Right ventricle myocardium inferior (tissue), 1 donor: ENCODE measurements around the gene BCL2L13. TPM values are rescaled to one million over a fixed set of nuclear protein-coding genes. Genes with fewer than 3 reads are reported as not detected.

Source experiments
- ATAC-seq: fragments of 200-7000 bp; cut with Tn5 transposase; one replicate; pipeline ENCODE4 v1.9.1; 2020; ENCODE audit warnings: mild to moderate bottlenecking, moderate library complexity
- DNase-seq: peaks from one replicate; pipeline ENCODE4 v3.0.0; 2021; ENCODE audit errors: missing footprints
- intact Hi-C: fragments of 100-400 bp; cut with DNase I; formaldehyde crosslinking; loops from one replicate; pipeline ENCODE4 v1.11.0; 2022
- long read RNA-seq: library from polyadenylated mRNA; unstranded; transcript quantifications from one replicate; pipeline ENCODE4 v2.0.0, GENCODE V29; 2021
- total RNA-seq: library from RNA; stranded (reverse); fragmentation: NEBNext Ultra II Directional; extraction: Animal tissue kit (Norgen Biotek cat#: 25700); gene quantifications from one replicate; pipeline ENCODE4 v1.2.1, GENCODE V29; 2021
- donor health status: DM: no; HTN: yes; CAD: no; lungs with severe emphysema.

Gene BCL2L13
- total RNA-seq: 95.9 TPM
- long read RNA-seq, full-length matches to known transcripts: 32 of 47 reads
- long read RNA-seq, partial matches to known transcripts: 12 of 47 reads
- long read RNA-seq, other reads (novel, unspliced or antisense): 3 of 47 reads

- ATAC-seq (peak; percentile 98), DNase-seq (peak; percentile 97)
- intact Hi-C loops: loop anchor here (2.0 to 10.0 kb wide), 3 partner anchors 68 to 464 kb away; partner anchors contain the start of gene SLC25A18
Observed at GRCh38 chr22:17638432-17639246, at the start of gene BCL2L13. Gene BCL2L13 (plus strand): TSS chr22:17638757. CDS start chr22:17655712, 16,955 bp downstream.

- DNase-seq (no peak), ATAC-seq (no peak)
- intact Hi-C loops: no loop called here
Observed at GRCh38 chr22:17589810-17590375, 48.7 kb upstream of the BCL2L13 start.

GRCh38 chr22:17590586-17590985, 48.0 kb upstream of the BCL2L13 start:
- DNase-seq (no peak), ATAC-seq (no peak)
- intact Hi-C loops: no loop called here

GRCh38 chr22:17592201-17592600, 46.4 kb upstream of the BCL2L13 start:
- ATAC-seq: no peak
- intact Hi-C loops: no loop called here
- no peak for DNase-seq

GRCh38 chr22:17596226-17596625, 42.3 kb upstream of the BCL2L13 start:
- DNase-seq (no peak), ATAC-seq (no peak)
- intact Hi-C loops: no loop called here

GRCh38 chr22:17597217-17597616, 41.3 kb upstream of the BCL2L13 start:
- no peak for DNase-seq
- intact Hi-C loops: no loop called here
- no peak for ATAC-seq

- ATAC-seq: no peak
- intact Hi-C loops: no loop called here
- DNase-seq: no peak
Observed at GRCh38 chr22:17598318-17598717, 40.2 kb upstream of the BCL2L13 start.

- intact Hi-C loops: no loop called here
- no peak for DNase-seq
- no peak for ATAC-seq
Observed at GRCh38 chr22:17601031-17601430, 37.5 kb upstream of the BCL2L13 start.

- no peak for DNase-seq
- no peak for ATAC-seq
- intact Hi-C loops: no loop called here
Observed at GRCh38 chr22:17603668-17604067, 34.9 kb upstream of the BCL2L13 start.

GRCh38 chr22:17606496-17606895, 32.1 kb upstream of the BCL2L13 start:
- peak; percentile 66 for ATAC-seq
- no peak for DNase-seq
- intact Hi-C loops: loop anchor here (2.0 kb wide), 1 partner anchor 28 kb away; no protein-coding TSS in a partner anchor

- no peak for DNase-seq
- intact Hi-C loops: loop anchor here (2.0 kb wide), 1 partner anchor 29 kb away; no protein-coding TSS in a partner anchor
- ATAC-seq: no peak
Observed at GRCh38 chr22:17607891-17608521, 30.6 kb upstream of the BCL2L13 start.

- DNase-seq: no peak
- intact Hi-C loops: no loop called here
- ATAC-seq: no peak
Observed at GRCh38 chr22:17612057-17612456, 26.5 kb upstream of the BCL2L13 start.

- intact Hi-C loops: no loop called here
- ATAC-seq: no peak
- DNase-seq: no peak
Observed at GRCh38 chr22:17613280-17613679, 25.3 kb upstream of the BCL2L13 start.

- ATAC-seq: no peak
Observed at GRCh38 chr22:17627961-17628405, 10.6 kb upstream of the BCL2L13 start.

GRCh38 chr22:17628406-17629172, 10.0 kb upstream of the BCL2L13 start, which contains the start of gene ATP6V1E1:
Gene ATP6V1E1 (minus strand): TSS chr22:17628749. CDS start chr22:17628635, 114 bp downstream.
- peak; percentile 100 for ATAC-seq
- peak; percentile 97 for DNase-seq
- intact Hi-C loops: no loop called here

More at GRCh38 chr22:17627961-17628405, 10.6 kb upstream of the BCL2L13 start:
- DNase-seq: no peak
- intact Hi-C loops: no loop called here

- ATAC-seq (no peak), DNase-seq (no peak)
- intact Hi-C loops: no loop called here
Observed at GRCh38 chr22:17629173-17629489, 9.4 kb upstream of the BCL2L13 start.

GRCh38 chr22:17629641-17630040, 8.9 kb upstream of the BCL2L13 start:
- intact Hi-C loops: loop anchor here (10.0 kb wide), 1 partner anchor 455 kb away; no protein-coding TSS in a partner anchor
- DNase-seq (no peak), ATAC-seq (no peak)

GRCh38 chr22:17631076-17631565, 7.4 kb upstream of the BCL2L13 start:
- ATAC-seq: no peak
- no peak for DNase-seq
- intact Hi-C loops: loop anchor here (10.0 kb wide), 1 partner anchor 456 kb away; no protein-coding TSS in a partner anchor
